Smooth muscle cell of trachea (primary cell): Measurements from ENCODE around the gene SERPINB13. TPM values are rescaled to one million over a fixed set of nuclear protein-coding genes. Genes with fewer than 3 reads are reported as not detected.

Experiments
- total RNA-seq: library from RNA; depleted of rRNA; stranded (reverse); fragments of >200 nt; gene quantifications from 2 replicates; pipeline ENCODE4 v1.2.1, GENCODE V29; 2014

Gene SERPINB13
- not detected in 2 replicates for total RNA-seq

GRCh38 chr18:63586966-63587365 is at the start of gene SERPINB13:
TSS of gene SERPINB13 (plus strand) at chr18:63587343. CDS start at chr18:63588668, 1,325 bp downstream.

GRCh38 chr18:63542069-63542468 is 45.1 kb upstream of the SERPINB13 start, which contains the start of gene SERPINB12:
TSS of gene SERPINB12 (plus strand) at chr18:63542369. CDS start at chr18:63556160, 13,791 bp downstream.

GRCh38 chr18:63644142-63644541 is 57.0 kb downstream of the SERPINB13 start, which contains the start of gene SERPINB4:
TSS of gene SERPINB4 (minus strand) at chr18:63644256. CDS start at chr18:63643577, 679 bp downstream.

Other genes starting within 250 kb of the SERPINB13 start
- gene KDSR, start 220.1 kb upstream of the SERPINB13 start, total RNA-seq = 36.9 and 46.8 TPM in 2 replicates
- gene VPS4B, start 164.9 kb upstream of the SERPINB13 start, total RNA-seq = 42.2 and 56.3 TPM in 2 replicates
- gene SERPINB5, start 110.4 kb upstream of the SERPINB13 start, total RNA-seq = 0.29 TPM in 1 of 2 replicates, not detected in the other
- gene SERPINB12, start 45.0 kb upstream of the SERPINB13 start, total RNA-seq = not detected in 2 replicates
- not detected in 2 replicates for gene SERPINB4, start 56.9 kb downstream of the SERPINB13 start, total RNA-seq
- not detected in 2 replicates for gene SERPINB3, start 74.5 kb downstream of the SERPINB13 start, total RNA-seq
- gene SERPINB11, start 115.6 kb downstream of the SERPINB13 start, total RNA-seq = not detected in 2 replicates
- 0.87 and 1.7 TPM in 2 replicates for gene SERPINB7, start 188.1 kb downstream of the SERPINB13 start, total RNA-seq